Thoracic aorta (tissue), 2 donors: ENCODE measurements around the gene DAB2IP. TPM values are rescaled to one million over a fixed set of nuclear protein-coding genes. Genes with fewer than 3 reads are reported as not detected.

Source experiments
- ATAC-seq: fragments of 150-250 bp; one replicate; pipeline ENCODE4 v1.8.0; 2017; ENCODE audit warnings: low read depth; ENCODE audit not compliant: insufficient number of reproducible peaks, low FRiP score
- DNase-seq: peaks from one replicate; pipeline ENCODE4 v3.0.0-alpha.2; 2020; ENCODE audit warnings: low spot score
- H3K27ac ChIP-seq, 2 donors: fragments of 200-600 bp; sonication (generic); 1 replicate in 1 of 2; 2 replicates in 1 of 2; pipeline ENCODE4 v1.5.1; 2016; ENCODE audit warnings: mild to moderate bottlenecking in 2 of 2, moderate library complexity in 2 of 2
- H3K27me3 ChIP-seq: fragments of 200-600 bp; sonication (generic); replicated peaks from 2 replicates; pipeline ENCODE4 v1.6.0; 2016; ENCODE audit warnings: mild to moderate bottlenecking; ENCODE audit not compliant: insufficient read depth
- H3K36me3 ChIP-seq: fragments of 200-600 bp; sonication (generic); one replicate; pipeline ENCODE4 v1.5.1; 2016
- H3K4me1 ChIP-seq, 2 donors: fragments of 200-600 bp; sonication (generic); 1 replicate in 1 of 2; 2 replicates in 1 of 2; pipeline versions ENCODE4 v1.5.1 to v1.6.0; 2016; ENCODE audit warnings: low read depth in 2 of 2, mild to moderate bottlenecking in 1 of 2; ENCODE audit not compliant: control insufficient read depth in 1 of 2
- H3K4me3 ChIP-seq: fragments of 200-600 bp; sonication (generic); 2 replicates; pipeline ENCODE4 v1.5.1; 2016; ENCODE audit warnings: mild to moderate bottlenecking
- H3K9me3 ChIP-seq: fragments of 200-600 bp; sonication (generic); 2 replicates; pipeline ENCODE4 v1.5.1; 2016
- total RNA-seq, 2 donors: library from RNA; depleted of rRNA; stranded (reverse); fragments of >200 nt; gene quantifications; one replicate each; pipeline versions ENCODE4 v1.1.0 to v1.2.3, GENCODE V29; 2016
- TF ChIP-seq, protein P1 (sequence below): fragments of 200-600 bp; sonication (generic); IDR thresholded peaks from one replicate; pipeline ENCODE4 v1.5.1; 2019; ENCODE audit warnings: antibody characterized with exemption

DAB2IP gene
- total RNA-seq, 2 donors from 2014 or later: 87.4 to 104 TPM

DNA sequence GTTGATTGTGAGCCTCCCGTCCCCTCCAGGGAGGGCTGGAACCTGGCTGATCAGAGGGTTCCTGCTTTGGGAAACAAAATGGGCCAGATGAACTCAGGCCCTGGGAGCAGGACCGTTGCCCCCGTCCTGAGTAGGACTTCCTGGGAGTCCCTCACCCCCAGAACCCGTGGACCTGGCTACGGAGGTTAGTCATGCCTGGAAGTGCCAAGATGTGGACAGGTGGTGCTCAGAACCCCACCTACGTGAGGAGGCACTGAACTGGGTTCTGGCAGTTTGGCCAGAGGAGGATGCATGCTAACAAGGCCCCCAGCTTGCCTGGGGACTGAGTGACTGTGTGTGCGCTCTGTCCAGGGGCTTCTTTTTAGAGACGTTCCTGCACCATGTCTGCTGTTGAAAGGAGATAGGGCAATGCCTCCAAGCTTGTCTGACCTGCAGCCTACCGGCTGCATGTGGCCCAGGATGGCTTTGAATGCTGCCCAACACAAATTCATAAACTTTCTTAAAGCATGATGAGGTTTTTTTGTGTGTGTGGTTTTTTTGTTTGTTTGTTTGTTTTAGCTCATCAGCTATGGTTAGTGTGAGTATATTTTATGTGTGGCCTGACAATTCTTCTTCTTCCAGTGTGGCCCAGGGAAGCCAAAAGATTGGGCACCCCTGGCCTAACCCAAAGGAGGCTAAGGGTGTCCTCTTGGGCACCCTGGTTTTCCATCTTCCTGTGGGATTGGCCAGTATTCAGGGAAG is 1.8 kb upstream of the DAB2IP start:
- H3K4me3 ChIP-seq: no peak overlapping the region
- H3K27me3 ChIP-seq: no peaks in the 10 kb centered on the region
- H3K27ac ChIP-seq: no peak overlapping the region

DNA sequence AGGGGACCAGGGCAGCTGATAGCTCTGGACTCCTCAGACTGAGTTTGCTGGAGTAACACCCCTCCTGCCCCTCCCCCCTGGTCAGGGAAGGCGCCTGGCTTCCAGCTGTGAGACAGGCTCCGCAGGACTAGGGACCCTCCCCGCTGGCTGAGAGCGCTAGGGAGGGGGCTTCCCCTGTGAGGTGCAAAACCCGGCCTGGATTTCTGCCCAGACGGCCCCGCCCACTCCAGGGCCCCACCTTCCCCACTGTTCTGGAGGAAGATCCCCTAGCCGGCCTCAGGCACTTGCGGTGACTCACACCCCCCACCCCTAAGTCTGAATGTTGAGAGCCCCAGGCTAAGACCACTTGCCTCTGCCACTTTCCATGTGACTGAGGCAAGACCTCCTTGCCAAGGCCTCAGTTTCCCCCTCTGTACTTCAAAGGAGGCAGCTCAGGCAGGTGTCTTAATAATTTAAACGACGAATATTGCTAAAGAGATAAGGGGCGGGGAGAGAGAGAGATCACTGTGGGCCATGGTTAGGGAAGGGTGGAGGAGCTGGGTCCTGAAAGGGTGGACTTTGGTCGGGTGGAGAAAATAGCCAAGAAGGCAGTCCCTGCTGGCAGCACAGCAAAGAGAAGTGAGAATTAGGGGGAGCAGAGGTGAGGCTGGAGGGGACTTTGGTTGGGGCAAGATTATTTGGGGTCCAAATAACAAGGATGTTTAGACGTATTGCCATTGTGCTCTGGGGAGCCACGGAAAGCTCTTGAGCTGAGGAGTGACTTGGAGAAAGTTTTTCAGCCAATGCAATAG is 1.0 kb upstream of the DAB2IP start:
- no peak for DNase-seq
- Histone ChIP-seq H3K4me1 (peaks cover 16 to 29% of the 10 kb centered on the region in 2 donors), H3K4me3 (peak overlapping the region; percentile 82), H3K27ac (no peak overlapping the region), H3K27me3 (no peaks in the 10 kb centered on the region), H3K36me3 (no peaks in the 10 kb centered on the region), H3K9me3 (no peaks in the 10 kb centered on the region)
- ATAC-seq: no peak
- TF ChIP-seq, protein P1, sequence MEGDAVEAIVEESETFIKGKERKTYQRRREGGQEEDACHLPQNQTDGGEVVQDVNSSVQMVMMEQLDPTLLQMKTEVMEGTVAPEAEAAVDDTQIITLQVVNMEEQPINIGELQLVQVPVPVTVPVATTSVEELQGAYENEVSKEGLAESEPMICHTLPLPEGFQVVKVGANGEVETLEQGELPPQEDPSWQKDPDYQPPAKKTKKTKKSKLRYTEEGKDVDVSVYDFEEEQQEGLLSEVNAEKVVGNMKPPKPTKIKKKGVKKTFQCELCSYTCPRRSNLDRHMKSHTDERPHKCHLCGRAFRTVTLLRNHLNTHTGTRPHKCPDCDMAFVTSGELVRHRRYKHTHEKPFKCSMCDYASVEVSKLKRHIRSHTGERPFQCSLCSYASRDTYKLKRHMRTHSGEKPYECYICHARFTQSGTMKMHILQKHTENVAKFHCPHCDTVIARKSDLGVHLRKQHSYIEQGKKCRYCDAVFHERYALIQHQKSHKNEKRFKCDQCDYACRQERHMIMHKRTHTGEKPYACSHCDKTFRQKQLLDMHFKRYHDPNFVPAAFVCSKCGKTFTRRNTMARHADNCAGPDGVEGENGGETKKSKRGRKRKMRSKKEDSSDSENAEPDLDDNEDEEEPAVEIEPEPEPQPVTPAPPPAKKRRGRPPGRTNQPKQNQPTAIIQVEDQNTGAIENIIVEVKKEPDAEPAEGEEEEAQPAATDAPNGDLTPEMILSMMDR: no peak

More for the DNA sequence above, 1.8 kb upstream of the DAB2IP start:
- ATAC-seq (no peak), DNase-seq (no peak)
- Histone ChIP-seq H3K4me1 (peaks cover 16 to 36% of the 10 kb centered on the region in 2 donors), H3K36me3 (no peaks in the 10 kb centered on the region), H3K9me3 (no peaks in the 10 kb centered on the region)
- TF ChIP-seq, protein P1: no peak

DNA sequence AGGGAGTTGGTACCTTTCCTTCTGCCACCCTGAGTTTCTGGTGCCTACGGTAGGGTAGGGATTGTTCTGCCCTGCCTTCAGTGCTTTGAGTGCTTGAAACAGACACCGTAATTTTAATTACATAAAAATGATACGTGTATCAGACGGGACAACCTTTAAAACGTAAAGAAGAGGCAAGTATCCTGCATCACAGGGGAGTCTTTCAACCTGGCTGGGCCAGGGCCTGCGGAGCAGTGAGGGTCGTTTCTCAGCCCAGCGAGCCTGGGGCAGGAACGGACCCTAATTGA is 483 bp upstream of the DAB2IP start:
- Histone ChIP-seq H3K9me3 (no peaks in the 10 kb centered on the region), H3K27me3 (no peaks in the 10 kb centered on the region), H3K36me3 (no peaks in the 10 kb centered on the region), H3K4me1 (peaks cover 16 to 29% of the 10 kb centered on the region in 2 donors), H3K4me3 (peak overlapping the region; percentile 82), H3K27ac (no peak overlapping the region)
- ATAC-seq (no peak), DNase-seq (no peak)
- TF ChIP-seq, protein P1: no peak

DNA sequence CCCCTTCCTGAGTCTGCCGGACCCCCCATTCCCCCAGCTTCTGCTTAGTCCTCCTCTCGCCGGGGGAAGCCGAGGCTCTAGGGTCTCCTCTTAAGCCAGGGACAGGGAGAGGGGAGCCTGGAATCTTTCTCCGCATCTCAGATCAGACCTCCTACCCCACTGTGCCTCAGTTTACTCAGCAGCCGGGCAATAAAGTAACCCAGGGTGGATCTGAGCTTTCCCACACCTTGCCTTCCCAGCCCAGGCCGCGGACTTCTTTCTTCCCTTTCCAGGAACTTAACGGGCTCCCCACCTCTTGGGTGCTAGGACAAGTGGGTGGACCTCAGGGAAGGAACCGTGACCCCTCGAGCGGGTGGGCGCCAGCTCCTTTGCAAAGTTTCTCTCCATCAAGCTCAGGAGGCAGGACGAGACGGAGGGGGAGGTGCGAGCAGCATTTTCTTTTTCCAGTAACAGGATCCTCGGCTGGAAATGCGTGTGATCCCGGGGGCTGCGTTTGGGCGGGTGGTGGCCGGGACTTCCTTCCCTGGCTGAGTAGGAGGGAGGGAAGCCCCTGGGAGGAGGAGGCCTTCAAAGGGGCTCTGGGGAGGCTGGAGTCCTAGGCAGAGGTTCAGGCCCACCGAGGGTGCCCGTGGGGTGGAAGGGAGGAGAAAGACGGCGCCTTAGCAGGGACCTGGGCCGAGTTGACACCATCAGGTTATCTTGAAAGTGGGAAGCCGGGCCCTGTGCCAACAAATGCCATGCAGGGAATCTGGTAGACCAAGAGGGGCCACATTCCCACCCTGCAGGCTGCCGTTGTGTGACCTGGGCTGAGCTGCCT is 795 bp downstream of the DAB2IP start:
- Histone ChIP-seq H3K36me3 (no peaks in the 10 kb centered on the region), H3K4me1 (peaks cover 16 to 32% of the 10 kb centered on the region in 2 donors), H3K27me3 (no peaks in the 10 kb centered on the region), H3K9me3 (no peaks in the 10 kb centered on the region), H3K4me3 (peak overlapping the region; percentile 82), H3K27ac (no peak overlapping the region)
- DNase-seq: no peak
- TF ChIP-seq, protein P1: no peak
- no peak for ATAC-seq

DNA sequence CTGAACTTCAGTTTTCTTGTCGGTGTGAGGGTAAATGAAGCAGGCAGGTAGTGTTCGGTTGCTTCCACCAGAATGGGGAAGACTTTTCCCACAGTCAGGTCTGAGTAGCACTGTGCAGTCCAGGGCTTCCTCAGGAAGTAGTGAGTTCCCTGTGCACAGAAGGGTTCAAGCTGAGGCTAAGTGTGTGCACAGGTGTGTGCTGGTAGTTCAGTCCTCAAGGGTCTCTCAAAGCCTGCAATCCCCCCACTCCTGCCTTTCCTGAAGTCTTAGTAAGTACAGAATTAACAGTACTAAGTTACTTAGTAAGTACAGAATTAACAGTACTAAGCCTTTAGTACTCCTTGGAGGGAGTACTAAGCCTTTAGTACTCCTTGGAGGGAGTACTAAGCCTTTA is 1.4 kb downstream of the DAB2IP start:
- H3K27me3 ChIP-seq: no peaks in the 10 kb centered on the region
- peaks cover 16 to 37% of the 10 kb centered on the region in 2 donors for H3K4me1 ChIP-seq
- TF ChIP-seq, protein P1: no peak
- H3K4me3 ChIP-seq: peak overlapping the region; percentile 82
- no peak overlapping the region for H3K27ac ChIP-seq
- DNase-seq: no peak
- H3K36me3 ChIP-seq: no peaks in the 10 kb centered on the region
- H3K9me3 ChIP-seq: no peaks in the 10 kb centered on the region
- ATAC-seq: no peak
